NK-92 (cell line): ENCODE results near the gene ATP2B2.
"Not testable (repeated sequence)": the region's sequence is repeated elsewhere in the genome, so short reads cannot be mapped to it uniquely, and the experiment has no call there.

Experiments used
- DNase-seq: peaks from one replicate; lab custom pipeline; 2025; ENCODE audit not compliant: unreplicated experiment; lab: John Stamatoyannopoulos, UW

Gene ATP2B2

DNA sequence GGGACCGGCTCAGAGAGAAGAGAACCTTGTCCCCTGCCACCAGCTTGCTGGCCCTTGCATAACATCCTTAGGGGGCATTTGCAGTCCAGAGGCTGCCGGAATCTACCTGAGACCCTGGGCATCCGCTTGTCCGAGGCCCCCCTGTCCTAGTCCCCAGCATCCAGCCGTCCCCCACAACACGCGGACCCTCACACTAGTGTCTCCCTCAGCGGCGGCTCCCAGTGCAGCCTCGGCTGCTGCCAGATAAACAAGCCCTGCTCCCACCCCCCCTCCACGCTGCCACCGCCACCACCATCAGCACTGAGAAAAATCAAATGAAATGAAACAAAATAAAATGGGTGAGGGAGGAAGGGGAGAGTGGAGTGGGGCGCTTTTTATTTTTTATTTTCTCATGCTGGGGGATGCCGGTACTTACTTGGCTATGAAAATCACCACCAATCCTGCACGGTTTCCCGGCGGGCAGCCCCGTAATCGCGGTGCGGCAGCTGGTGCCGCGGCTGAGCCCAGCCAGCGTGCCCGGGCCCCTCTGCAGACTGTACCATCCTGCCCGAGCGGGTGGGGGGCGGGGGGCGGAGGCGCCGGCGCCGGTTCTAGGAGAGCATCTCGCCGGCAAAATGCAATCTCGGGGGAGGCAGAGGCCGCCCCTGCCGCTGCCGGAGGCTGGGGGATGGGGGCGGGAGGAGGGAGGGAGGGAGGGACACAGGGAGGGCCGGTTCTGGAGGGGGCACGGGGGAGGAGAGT, at the start of gene ATP2B2:
TSS of gene ATP2B2 (minus strand) at position 537 of the 741 bp plus-strand sequence. CDS start 56,043 bp downstream, outside the sequence.
- DNase-seq: no peak

- no peak for DNase-seq
Measured at GRCh38 chr3:10554746-10555145, 49.4 kb upstream of the ATP2B2 start.

DNA sequence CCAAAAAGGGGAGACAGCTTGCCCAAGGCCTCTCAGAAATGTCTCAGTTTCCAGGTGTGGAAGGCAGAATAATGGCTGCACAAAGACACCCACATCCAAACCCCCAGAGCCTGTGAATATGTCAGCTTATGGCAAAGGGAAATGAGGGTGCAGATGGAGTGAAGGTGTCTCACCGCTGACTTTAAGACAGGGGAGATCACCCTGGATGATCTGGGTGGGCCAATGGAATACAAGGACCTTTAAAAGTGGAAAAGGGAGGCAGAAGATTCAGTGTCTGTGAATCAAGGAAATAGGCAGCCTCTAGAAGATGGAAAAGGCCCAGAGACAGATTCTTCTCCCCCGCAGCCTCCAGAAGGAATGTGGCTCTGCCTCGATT, 48.8 kb upstream of the ATP2B2 start:
- no peak for DNase-seq

- DNase-seq: no peak
Measured at GRCh38 chr3:10553591-10554235, 48.3 kb upstream of the ATP2B2 start.

DNA sequence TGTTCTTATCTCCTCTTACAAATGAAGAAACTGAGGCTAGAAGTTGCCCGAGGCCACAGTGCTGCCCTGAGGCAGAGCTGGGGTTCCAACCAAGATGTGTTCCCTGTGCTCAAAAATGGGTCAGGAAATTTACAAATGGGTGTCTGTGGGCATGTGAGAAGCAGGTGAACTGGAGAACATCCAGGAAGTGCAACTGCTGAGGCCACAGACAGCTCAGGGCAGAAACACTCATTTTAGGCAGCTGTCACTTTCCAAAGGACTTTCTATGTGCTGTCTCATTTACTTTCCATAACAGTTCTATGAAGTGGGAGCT, 47.2 kb upstream of the ATP2B2 start:
- no peak for DNase-seq

- no peak for DNase-seq
Measured at GRCh38 chr3:10551821-10552630, 46.6 kb upstream of the ATP2B2 start.

GRCh38 chr3:10551139-10551538, 45.8 kb upstream of the ATP2B2 start:
- no peak for DNase-seq

- DNase-seq: no peak
Measured at GRCh38 chr3:10550705-10551104, 45.3 kb upstream of the ATP2B2 start.

GRCh38 chr3:10549617-10550230, 44.3 kb upstream of the ATP2B2 start:
- no peak for DNase-seq

DNA sequence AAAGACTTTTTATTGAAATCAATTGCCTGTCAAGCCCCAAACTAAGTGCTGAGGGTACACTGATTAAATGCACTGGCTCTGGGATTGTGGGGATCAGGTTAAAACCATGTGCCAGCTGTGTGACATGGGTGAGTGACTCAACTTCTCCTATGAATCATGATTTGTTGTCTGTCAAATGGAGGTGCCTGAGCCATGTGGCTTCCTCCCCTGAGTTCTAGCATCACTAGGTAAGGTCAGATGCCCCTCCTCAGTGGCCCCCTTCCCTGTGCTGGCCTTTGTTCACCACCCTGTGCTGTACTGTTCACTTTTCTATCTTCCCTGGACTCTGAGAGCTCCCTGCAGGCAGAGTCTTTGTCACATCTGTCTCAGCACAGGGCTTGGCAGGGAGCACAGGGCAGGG, 43.6 kb upstream of the ATP2B2 start:
- no peak for DNase-seq

- DNase-seq: no peak
Measured at GRCh38 chr3:10547841-10548783, 42.7 kb upstream of the ATP2B2 start.

DNA sequence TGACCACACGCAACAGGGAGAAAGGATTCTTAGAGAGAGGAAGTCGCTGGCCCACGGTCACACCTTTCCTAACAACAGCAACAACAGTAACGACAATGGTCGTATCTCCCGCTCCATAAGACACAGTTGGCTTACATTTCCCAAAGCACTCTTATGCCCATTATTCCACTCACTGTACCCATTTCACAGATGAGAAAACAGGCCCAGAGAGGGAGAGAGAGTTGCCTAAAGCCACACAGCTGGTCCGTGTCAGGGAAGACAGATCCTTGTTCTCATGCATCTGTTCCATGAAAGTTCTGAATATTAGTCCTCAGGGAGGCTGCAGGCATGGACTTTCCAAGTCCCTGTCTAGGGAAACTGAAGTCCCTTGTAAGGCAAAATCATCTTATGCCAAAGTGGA, 42.0 kb upstream of the ATP2B2 start:
- DNase-seq: no peak

DNA sequence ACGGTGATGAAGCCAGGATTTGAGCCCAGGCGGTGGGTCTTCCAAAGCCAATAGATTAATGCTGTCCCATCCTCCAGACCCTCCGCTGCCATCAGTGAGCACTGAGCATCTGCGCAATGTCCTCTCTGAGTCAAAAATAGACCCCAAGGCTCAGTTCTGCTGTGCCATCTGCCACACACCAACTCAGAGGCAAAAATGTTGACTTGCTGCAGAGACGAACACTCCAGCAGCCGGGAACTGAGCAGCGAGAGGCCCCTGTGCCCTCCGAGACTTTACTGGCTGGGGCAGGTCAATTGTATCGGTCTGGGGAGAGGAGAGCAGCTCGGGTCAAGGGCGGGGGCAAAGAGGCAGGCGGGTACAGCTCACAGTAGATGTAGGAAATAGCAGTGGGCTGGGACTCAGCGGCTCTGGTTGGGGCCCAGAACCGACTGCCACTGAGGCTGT, 41.5 kb upstream of the ATP2B2 start:
- DNase-seq: no peak

DNA sequence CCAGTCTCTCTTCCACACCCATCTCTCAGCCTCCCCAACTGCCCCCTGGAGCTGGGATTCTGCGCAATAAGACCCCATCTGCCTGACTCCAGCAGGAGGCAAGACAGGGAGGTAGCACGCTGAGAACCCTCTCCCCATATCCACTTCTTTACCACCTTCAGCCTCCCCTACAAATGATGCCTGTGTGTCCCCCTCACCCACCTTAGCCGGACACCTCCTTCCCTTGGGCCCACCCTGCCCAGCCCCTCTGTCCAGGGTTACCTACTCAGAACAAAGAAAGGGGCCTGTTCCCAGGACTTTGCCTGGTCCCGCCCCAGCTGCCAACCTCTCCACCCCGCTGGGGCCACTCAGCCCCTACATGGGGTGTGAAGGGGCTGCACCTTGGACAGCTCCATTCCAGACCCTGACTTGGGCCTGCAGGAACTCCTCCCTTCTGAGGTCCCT, 40.8 kb upstream of the ATP2B2 start:
- DNase-seq: no peak

- no peak for DNase-seq
Measured at GRCh38 chr3:10542518-10542917, 37.1 kb upstream of the ATP2B2 start.

DNA sequence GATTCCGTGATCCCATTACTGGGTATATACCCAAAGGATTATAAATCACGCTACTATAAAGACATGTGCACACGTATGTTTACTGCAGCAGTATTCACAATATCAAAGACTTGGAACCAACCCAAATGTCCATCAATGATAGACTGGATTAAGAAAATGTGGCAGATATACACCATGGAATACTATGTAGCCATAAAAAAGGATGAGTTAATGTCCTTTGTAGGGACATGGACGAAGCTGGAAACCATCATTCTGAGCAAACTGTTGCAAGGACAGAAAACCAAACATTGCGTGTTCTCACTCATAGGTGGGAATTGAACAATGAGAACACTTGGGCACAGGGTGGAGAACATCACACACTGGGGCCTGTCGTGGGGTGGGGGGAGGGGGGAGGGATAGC, 35.0 kb upstream of the ATP2B2 start:
- DNase-seq: not testable (repeated sequence)

DNA sequence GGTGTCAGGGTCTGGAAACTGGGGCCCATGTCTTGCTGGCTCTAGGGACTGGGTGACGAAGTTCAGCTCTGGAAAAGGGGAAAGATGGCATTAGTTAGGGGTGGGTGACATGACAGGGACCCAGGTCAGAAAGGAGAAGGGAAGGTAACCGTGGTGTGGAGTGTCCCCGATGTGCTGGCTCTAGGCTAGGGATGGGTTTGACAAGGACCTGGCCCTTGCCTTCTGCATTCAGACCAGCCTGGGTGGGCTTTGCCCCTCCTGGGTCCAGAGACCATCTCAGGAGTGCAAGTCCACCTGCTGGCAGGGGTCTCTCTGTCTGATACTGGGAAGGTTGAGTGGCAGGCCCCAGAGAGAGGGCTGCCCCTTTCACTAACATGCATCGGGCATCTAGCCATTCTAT, 28.7 kb upstream of the ATP2B2 start:
- DNase-seq: no peak

DNA sequence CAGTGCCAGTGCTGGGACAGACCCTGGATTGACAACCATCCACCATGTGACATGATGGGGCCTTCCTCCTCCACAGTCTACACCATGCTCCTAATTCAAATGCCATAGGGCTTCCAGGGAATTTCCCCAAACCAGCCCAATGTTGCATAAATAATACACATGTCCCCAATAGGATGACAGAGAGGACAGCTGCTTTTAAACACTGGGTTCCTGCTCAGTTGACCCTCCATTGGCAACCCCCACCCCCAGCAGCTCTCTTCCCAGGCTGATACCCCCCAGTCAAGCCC, 28.3 kb upstream of the ATP2B2 start:
- DNase-seq: no peak

GRCh38 chr3:10532939-10533736, 27.8 kb upstream of the ATP2B2 start:
- DNase-seq: no peak

- DNase-seq: no peak
Measured at GRCh38 chr3:10531031-10531430, 25.6 kb upstream of the ATP2B2 start.
